ENCODE data around the gene GPER1.

Gene GPER1

GRCh38 chr7:1083729-1084657, 3.9 kb upstream of the GPER1 start:
- DNase-seq (ENCODE audit: insufficient read length, low spot score) (no peak), FAIRE-seq (no peak)
- TF ChIP-seq CTCF (IDR thresholded peaks at IDR 0.05; ENCODE audit: insufficient read depth, missing control alignments) = no peak

DNA sequence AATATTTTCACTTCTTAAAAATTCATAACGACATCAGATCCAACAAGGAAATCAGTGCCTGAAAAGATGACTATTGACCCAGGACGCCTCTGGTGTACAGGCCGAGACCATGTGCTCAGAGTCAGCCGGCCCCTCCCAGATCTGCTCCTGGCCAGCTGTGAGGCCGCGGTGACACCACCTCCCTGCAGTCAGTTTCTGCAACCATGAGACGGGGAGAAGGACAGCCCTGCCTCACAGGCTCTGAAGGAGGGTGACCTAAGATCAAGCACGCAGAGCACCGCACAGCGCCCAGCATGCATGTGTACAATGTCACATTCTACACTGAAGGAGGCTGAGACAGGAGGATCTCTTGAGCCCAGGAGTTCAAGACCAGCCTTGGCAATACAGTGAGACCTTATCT, 2.6 kb upstream of the GPER1 start:
- no peak for TF ChIP-seq CTCF (IDR thresholded peaks at IDR 0.05; ENCODE audit: insufficient read depth, missing control alignments)
- DNase-seq (ENCODE audit: insufficient read length, low spot score) = no peak
- FAIRE-seq = no peak

DNA sequence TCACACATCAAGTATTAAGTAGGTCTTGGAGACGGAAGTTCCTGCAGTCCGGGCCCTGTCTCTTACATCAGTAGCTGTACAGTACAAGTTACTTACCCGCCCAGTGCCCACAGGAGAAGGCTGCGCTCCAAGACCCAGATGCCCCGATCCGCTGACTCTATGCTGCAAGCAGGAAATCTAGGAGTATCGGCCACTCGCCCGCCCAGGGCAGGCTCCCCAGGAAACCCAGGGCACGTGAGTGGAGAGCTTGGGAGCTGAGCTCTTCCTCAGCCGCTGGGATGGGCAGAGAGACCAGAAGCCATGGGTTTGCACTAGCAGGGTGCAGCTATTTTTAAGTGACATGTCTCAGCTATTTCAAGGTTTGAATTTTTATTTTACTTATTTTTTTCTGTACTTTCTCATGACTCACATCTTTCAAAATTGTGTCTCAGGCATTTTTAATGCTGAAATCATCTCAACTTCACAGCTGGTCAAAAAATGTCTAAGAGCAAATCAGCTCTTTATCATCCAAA, 1.9 kb upstream of the GPER1 start:
- DNase-seq (ENCODE audit: insufficient read length, low spot score) (no peak), FAIRE-seq (no peak)
- TF ChIP-seq CTCF (IDR thresholded peaks at IDR 0.05; ENCODE audit: insufficient read depth, missing control alignments) = no peak

DNA sequence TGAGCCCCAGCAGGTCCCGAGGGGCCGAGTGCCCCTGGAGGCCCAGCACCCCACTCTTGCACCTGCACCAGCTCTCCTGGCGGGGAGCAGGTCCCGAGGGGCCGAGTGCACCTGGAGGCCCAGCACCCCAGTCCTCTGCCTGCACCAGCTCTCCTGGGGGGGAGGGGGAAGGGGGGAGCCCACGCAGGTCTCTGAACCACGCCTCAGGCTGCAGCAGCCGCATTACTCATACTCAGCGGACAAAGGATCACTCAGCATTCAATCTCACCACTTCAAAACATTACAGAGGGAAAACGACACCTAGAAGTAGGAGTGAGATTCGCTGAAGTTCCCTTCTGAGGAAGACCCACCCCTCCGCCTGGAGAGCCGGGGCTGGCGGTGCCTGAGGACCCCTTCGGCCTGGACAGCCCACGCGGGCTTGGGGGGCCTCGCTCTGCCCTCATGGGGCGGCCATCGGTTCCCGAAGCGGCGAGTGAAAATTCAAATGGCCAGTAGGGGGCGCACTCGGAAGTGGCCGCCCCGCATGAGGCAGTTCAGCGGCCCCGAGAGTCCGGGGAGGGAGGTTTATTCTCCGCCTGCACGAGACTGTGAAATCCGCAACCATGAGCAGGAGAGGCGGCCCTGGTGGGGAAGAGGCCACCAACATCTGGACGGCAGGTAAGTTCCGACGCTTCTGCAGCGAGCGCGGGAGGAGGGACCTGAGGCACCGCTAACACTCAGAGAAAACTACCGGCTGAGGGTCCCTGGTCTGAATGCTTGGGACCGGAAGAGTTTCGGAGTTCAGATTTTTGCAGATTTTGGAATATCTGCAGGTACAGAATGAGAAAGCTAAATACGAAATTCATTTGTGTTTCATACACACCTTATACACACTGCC, 1.1 kb upstream of the GPER1 start:
- FAIRE-seq (no peak), DNase-seq (ENCODE audit: insufficient read length, low spot score) (peak; percentile 78)
- peak; percentile 54 for TF ChIP-seq CTCF (IDR thresholded peaks at IDR 0.05; ENCODE audit: insufficient read depth, missing control alignments)

- no peak for TF ChIP-seq CTCF (IDR thresholded peaks at IDR 0.05; ENCODE audit: insufficient read depth, missing control alignments)
- FAIRE-seq (no peak), DNase-seq (ENCODE audit: insufficient read length, low spot score) (no peak)
Measured at GRCh38 chr7:1087465-1087814, 473 bp upstream of the GPER1 start.

GRCh38 chr7:1090236-1090635, 2.3 kb downstream of the GPER1 start:
- DNase-seq (ENCODE audit: insufficient read length, low spot score) (no peak), FAIRE-seq (no peak)
- TF ChIP-seq CTCF (IDR thresholded peaks at IDR 0.05; ENCODE audit: insufficient read depth, missing control alignments) = no peak

Data from D721Med (cell line).